ENCODE data around the gene FBXL16. TPM values are rescaled to one million over a fixed set of nuclear protein-coding genes. Genes with fewer than 3 reads are reported as not detected.

Gene FBXL16
- total and polyA plus RNA-seq, 2 of the 13 experiments (the other 11 are each of a cell fraction or from before 2014, with no cell fraction given), result 0.22 to 2.0 TPM

GRCh38 chr16:667113-667779 is 38.4 kb downstream of the FBXL16 start (continued):
- TF ChIP-seq, protein P1, sequence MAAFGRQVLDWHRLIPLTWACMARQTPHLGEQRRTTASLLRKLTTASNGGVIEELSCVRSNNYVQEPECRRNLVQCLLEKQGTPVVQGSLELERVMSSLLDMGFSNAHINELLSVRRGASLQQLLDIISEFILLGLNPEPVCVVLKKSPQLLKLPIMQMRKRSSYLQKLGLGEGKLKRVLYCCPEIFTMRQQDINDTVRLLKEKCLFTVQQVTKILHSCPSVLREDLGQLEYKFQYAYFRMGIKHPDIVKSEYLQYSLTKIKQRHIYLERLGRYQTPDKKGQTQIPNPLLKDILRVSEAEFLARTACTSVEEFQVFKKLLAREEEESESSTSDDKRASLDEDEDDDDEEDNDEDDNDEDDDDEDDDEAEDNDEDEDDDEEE (CRISPR knock-in tag; IDR thresholded peaks at IDR 0.05), result no peak
- TF ChIP-seq HNRNPH1 (optimal IDR thresholded peaks at IDR 0.05; ENCODE audit: low read depth, low read length), result no peak

- H3K9ac ChIP-seq (ENCODE audit: insufficient read depth, low read depth, low read length), result no peak overlapping the region
- ATAC-seq, result no peak
These were observed 39.0 kb downstream of the FBXL16 start for GRCh38 chr16:666572-666971.

More at GRCh38 chr16:666572-666971, 39.0 kb downstream of the FBXL16 start:
- no peak overlapping the region for H2AFZ ChIP-seq (ENCODE audit: low read length)
- H3K4me2 ChIP-seq (ENCODE audit: low read depth, low read length), result no peak overlapping the region
- POLR2A ChIA-PET, result no interaction called here
- TF ChIP-seq SSRP1 (CRISPR knock-in tag; IDR thresholded peaks at IDR 0.05) (no peak), SNAPC4 (CRISPR knock-in tag; IDR thresholded peaks at IDR 0.05) (no peak), CHD2 (IDR thresholded peaks at IDR 0.05; ENCODE audit: low read depth, low read length) (no peak), ZSCAN30 (CRISPR knock-in tag; IDR thresholded peaks at IDR 0.05) (no peak), ASH2L (IDR thresholded peaks at IDR 0.05; ENCODE audit: insufficient read length, low read depth, low read length) (no peak), U2AF1 (optimal IDR thresholded peaks at IDR 0.05; ENCODE audit: low read depth, low read length) (no peak), BRCA1 (CRISPR knock-in tag; IDR thresholded peaks at IDR 0.05) (no peak), PHF5A (CRISPR knock-in tag; IDR thresholded peaks at IDR 0.05; ENCODE audit: low read depth, unreplicated experiment) (no peak), ZSCAN22 (CRISPR knock-in tag; IDR thresholded peaks at IDR 0.05) (no peak), ZNF746 (CRISPR knock-in tag; IDR thresholded peaks at IDR 0.05) (no peak), ZBTB8A (CRISPR knock-in tag; IDR thresholded peaks at IDR 0.05; ENCODE audit: borderline replicate concordance, low read depth) (no peak), CENPX (CRISPR knock-in tag; IDR thresholded peaks at IDR 0.05) (no peak)
- TF ChIP-seq, protein P2, sequence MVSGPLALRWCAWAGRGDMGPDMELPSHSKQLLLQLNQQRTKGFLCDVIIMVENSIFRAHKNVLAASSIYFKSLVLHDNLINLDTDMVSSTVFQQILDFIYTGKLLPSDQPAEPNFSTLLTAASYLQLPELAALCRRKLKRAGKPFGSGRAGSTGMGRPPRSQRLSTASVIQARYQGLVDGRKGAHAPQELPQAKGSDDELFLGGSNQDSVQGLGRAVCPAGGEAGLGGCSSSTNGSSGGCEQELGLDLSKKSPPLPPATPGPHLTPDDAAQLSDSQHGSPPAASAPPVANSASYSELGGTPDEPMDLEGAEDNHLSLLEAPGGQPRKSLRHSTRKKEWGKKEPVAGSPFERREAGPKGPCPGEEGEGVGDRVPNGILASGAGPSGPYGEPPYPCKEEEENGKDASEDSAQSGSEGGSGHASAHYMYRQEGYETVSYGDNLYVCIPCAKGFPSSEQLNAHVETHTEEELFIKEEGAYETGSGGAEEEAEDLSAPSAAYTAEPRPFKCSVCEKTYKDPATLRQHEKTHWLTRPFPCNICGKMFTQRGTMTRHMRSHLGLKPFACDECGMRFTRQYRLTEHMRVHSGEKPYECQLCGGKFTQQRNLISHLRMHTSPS (CRISPR knock-in tag; IDR thresholded peaks at IDR 0.05; ENCODE audit: low read depth), result no peak
- no peak overlapping the region for H3K4me3 ChIP-seq (replicated peaks in 1 of 3; ENCODE audit: insufficient read depth in 1 of 3, low read depth in 2 of 3, low read length in 3 of 3)
- WGBS (ENCODE audit: low lambda C conversion rate), result 95% methylated on average over 4 of the region's 13 CpGs
- intact Hi-C loops (cut with micrococcal nuclease; ENCODE audit: unreplicated experiment), result no loop called here
- no TSS peak for BruUV-seq (replicated peaks)
- CTCF ChIA-PET (ENCODE audit: low intra/inter-chr PET ratio, low total read pairs), result no interaction called here
- H3K27ac ChIP-seq (ENCODE audit: extremely low read length, insufficient read depth, low read length), result no peak overlapping the region
- peaks cover 10 to 23% of the 10 kb centered on the region in 2 experiments; a peak in 3 of 5 replicates for H3K36me3 ChIP-seq (replicated peaks in 1 of 2; ENCODE audit: control insufficient read depth in 1 of 2, insufficient read depth in 2 of 2, low read length in 2 of 2)
- FAIRE-seq (no peak), DNase-seq (ENCODE audit: low spot score) (no peak)
- no peaks in the 10 kb centered on the region for H3K9me3 ChIP-seq (ENCODE audit: low read length)
- in situ Hi-C loops (cut with HindIII; ENCODE audit: extremely low pct_ligation_motif_present, low pct_unique_long_range_greater_than_20kb), result no loop called here
- peaks cover 17% of the 10 kb centered on the region for H3K79me2 ChIP-seq (ENCODE audit: insufficient read depth, low read length)
- H3K27me3 ChIP-seq (ENCODE audit: control insufficient read depth in 1 of 2, insufficient read depth in 2 of 2, low read length in 2 of 2), result no peaks in the 10 kb centered on the region
- H3K4me1 ChIP-seq (ENCODE audit: insufficient read depth, low read length), result peaks cover 18% of the 10 kb centered on the region
- no peaks in the 10 kb centered on the region for H4K20me1 ChIP-seq (ENCODE audit: insufficient read depth, low read length)
